ENCODE measurements around the gene PALLD.

DNA sequence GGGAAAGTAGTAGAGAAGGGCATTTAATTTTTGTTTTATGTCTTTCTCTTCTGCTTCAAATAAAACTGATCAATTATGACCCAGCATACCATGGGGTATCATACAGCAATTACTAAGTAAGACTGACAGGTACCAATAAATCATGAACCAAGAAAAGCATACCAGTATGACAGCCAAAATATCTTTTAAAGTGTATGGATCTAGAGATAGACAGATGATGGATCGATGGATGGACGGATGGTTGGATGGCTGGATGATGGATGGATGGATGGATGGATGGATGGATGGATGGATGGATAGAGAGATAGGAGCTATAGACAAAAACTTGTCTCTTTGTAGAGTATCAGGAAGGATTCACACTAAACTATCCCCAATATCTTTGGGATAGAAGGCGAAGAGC lies 18.0 kb upstream of the PALLD start:
- TF ChIP-seq EZH2 (IDR thresholded peaks at IDR 0.05; ENCODE audit: low read length) (no peak), CTCF (optimal IDR thresholded peaks at IDR 0.05 in 1 of 3, IDR thresholded peaks at IDR 0.05 in 1 of 3, conservative IDR thresholded peaks at IDR 0.05 in 1 of 3; ENCODE audit: extremely low read depth in 1 of 3, insufficient read depth in 2 of 3, low read length in 3 of 3) (no peak)

All from keratinocyte (primary cell).